ENCODE measurements around the gene LSM5. TPM values are rescaled to one million over a fixed set of nuclear protein-coding genes. Genes with fewer than 3 reads are reported as not detected.
"Not testable (repeated sequence)": the region's sequence is repeated elsewhere in the genome, so short reads cannot be mapped to it uniquely, and the experiment has no call there.

LSM5 gene
- total RNA-seq, 1 donor: 17.4 TPM

- Histone ChIP-seq H3K9me3 (ENCODE audit: low read depth, low read length) (no peaks in the 10 kb centered on the region), H3K27ac (ENCODE audit: low read depth, low read length) (no peak overlapping the region), H2AFZ (ENCODE audit: low read length) (no peak overlapping the region), H3K36me3 (ENCODE audit: insufficient read depth, low read length) (no peaks in the 10 kb centered on the region), H3K79me2 (ENCODE audit: insufficient read depth, low read length) (no peaks in the 10 kb centered on the region), H3K4me2 (ENCODE audit: insufficient read depth, low read length) (no peak overlapping the region), H3K4me1 (ENCODE audit: insufficient read depth, low read length) (no peaks in the 10 kb centered on the region), H3K27me3 (ENCODE audit: insufficient read depth, low read length) (peaks cover 4% of the 10 kb centered on the region), H4K20me1 (ENCODE audit: insufficient read depth, low read length) (no peaks in the 10 kb centered on the region), H3K4me3 (ENCODE audit: insufficient read depth, low read length) (no peak overlapping the region)
- no peak for TF ChIP-seq CTCF (IDR thresholded peaks at IDR 0.05; ENCODE audit: extremely low read depth, low read depth, low read length)
- DNase-seq (ENCODE audit: insufficient read length, low spot score, missing footprints): no peak
These were observed 13.1 kb downstream of the LSM5 start for GRCh38 chr7:32476816-32477648.

- Histone ChIP-seq H4K20me1 (ENCODE audit: insufficient read depth, low read length) (no peaks in the 10 kb centered on the region), H3K4me1 (ENCODE audit: insufficient read depth, low read length) (no peaks in the 10 kb centered on the region), H3K4me3 (ENCODE audit: insufficient read depth, low read length) (no peak overlapping the region), H3K36me3 (ENCODE audit: insufficient read depth, low read length) (no peaks in the 10 kb centered on the region), H3K79me2 (ENCODE audit: insufficient read depth, low read length) (no peaks in the 10 kb centered on the region), H3K27ac (ENCODE audit: low read depth, low read length) (no peak overlapping the region), H3K9me3 (ENCODE audit: low read depth, low read length) (no peaks in the 10 kb centered on the region), H3K27me3 (ENCODE audit: insufficient read depth, low read length) (peaks cover 4% of the 10 kb centered on the region), H2AFZ (ENCODE audit: low read length) (no peak overlapping the region), H3K4me2 (ENCODE audit: insufficient read depth, low read length) (no peak overlapping the region)
- no peak for TF ChIP-seq CTCF (IDR thresholded peaks at IDR 0.05; ENCODE audit: extremely low read depth, low read depth, low read length)
- DNase-seq (ENCODE audit: insufficient read length, low spot score, missing footprints): no peak
These were observed 16.2 kb downstream of the LSM5 start for GRCh38 chr7:32474008-32474407.

DNA sequence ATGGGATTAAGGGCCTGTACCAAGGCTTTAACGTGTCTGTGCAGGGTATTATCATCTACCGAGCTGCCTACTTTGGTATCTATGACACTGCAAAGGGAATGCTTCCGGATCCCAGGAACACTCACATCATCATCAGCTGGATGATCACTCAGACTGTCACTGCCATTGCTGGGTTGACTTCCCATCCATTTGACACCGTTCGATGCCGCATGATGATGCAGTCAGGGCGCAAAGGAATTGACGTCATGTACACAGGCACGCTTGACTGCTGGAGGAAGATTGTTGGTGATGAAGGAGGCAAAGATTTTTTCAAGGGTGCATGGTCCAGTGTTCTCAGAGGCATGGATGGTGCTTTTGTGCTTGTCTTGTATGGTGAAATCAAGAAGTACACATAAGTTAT, 18.2 kb downstream of the LSM5 start:
- no peaks in the 10 kb centered on the region for H3K79me2 ChIP-seq (ENCODE audit: insufficient read depth, low read length)
- no peak overlapping the region for H2AFZ ChIP-seq (ENCODE audit: low read length)
- H3K4me2 ChIP-seq (ENCODE audit: insufficient read depth, low read length): no peak overlapping the region
- no peaks in the 10 kb centered on the region for H3K36me3 ChIP-seq (ENCODE audit: insufficient read depth, low read length)
- no peaks in the 10 kb centered on the region for H3K4me1 ChIP-seq (ENCODE audit: insufficient read depth, low read length)
- DNase-seq (ENCODE audit: insufficient read length, low spot score, missing footprints): no peak
- H3K9me3 ChIP-seq (ENCODE audit: low read depth, low read length): no peaks in the 10 kb centered on the region
- no peak overlapping the region for H3K27ac ChIP-seq (ENCODE audit: low read depth, low read length)
- peaks cover 4% of the 10 kb centered on the region for H3K27me3 ChIP-seq (ENCODE audit: insufficient read depth, low read length)
- TF ChIP-seq CTCF (IDR thresholded peaks at IDR 0.05; ENCODE audit: extremely low read depth, low read depth, low read length): no peak
- H3K4me3 ChIP-seq (ENCODE audit: insufficient read depth, low read length): no peak overlapping the region
- H4K20me1 ChIP-seq (ENCODE audit: insufficient read depth, low read length): no peaks in the 10 kb centered on the region

GRCh38 chr7:32470871-32471270, 19.3 kb downstream of the LSM5 start:
- H3K4me2 ChIP-seq (ENCODE audit: insufficient read depth, low read length): no peak overlapping the region
- H2AFZ ChIP-seq (ENCODE audit: low read length): no peak overlapping the region
- H3K27ac ChIP-seq (ENCODE audit: low read depth, low read length): no peak overlapping the region
- H4K20me1 ChIP-seq (ENCODE audit: insufficient read depth, low read length): no peaks in the 10 kb centered on the region
- no peaks in the 10 kb centered on the region for H3K4me1 ChIP-seq (ENCODE audit: insufficient read depth, low read length)
- no peaks in the 10 kb centered on the region for H3K27me3 ChIP-seq (ENCODE audit: insufficient read depth, low read length)
- no peaks in the 10 kb centered on the region for H3K79me2 ChIP-seq (ENCODE audit: insufficient read depth, low read length)
- no peak for TF ChIP-seq CTCF (IDR thresholded peaks at IDR 0.05; ENCODE audit: extremely low read depth, low read depth, low read length)
- no peak for DNase-seq (ENCODE audit: insufficient read length, low spot score, missing footprints)
- H3K4me3 ChIP-seq (ENCODE audit: insufficient read depth, low read length): no peak overlapping the region
- no peaks in the 10 kb centered on the region for H3K9me3 ChIP-seq (ENCODE audit: low read depth, low read length)
- no peaks in the 10 kb centered on the region for H3K36me3 ChIP-seq (ENCODE audit: insufficient read depth, low read length)

GRCh38 chr7:32470004-32470403, 20.2 kb downstream of the LSM5 start:
- H3K27me3 ChIP-seq (ENCODE audit: insufficient read depth, low read length); H4K20me1 ChIP-seq (ENCODE audit: insufficient read depth, low read length): not testable (repeated sequence)

More at GRCh38 chr7:32470004-32470403, 20.2 kb downstream of the LSM5 start:
- not testable (repeated sequence) for H3K27ac ChIP-seq (ENCODE audit: low read depth, low read length); DNase-seq (ENCODE audit: insufficient read length, low spot score, missing footprints); H3K4me2 ChIP-seq (ENCODE audit: insufficient read depth, low read length); H3K36me3 ChIP-seq (ENCODE audit: insufficient read depth, low read length); H3K9me3 ChIP-seq (ENCODE audit: low read depth, low read length); H3K4me3 ChIP-seq (ENCODE audit: insufficient read depth, low read length); H2AFZ ChIP-seq (ENCODE audit: low read length); H3K79me2 ChIP-seq (ENCODE audit: insufficient read depth, low read length); H3K4me1 ChIP-seq (ENCODE audit: insufficient read depth, low read length)

All from osteoblast (primary cell).